Upper lobe of right lung (tissue), 1 donor: ENCODE measurements around the gene CDC42EP1. TPM values are rescaled to one million over a fixed set of nuclear protein-coding genes. Genes with fewer than 3 reads are reported as not detected.

Experiments
- ATAC-seq: fragments of 200-7000 bp; cut with Tn5 transposase; one replicate; pipeline ENCODE4 v1.9.1; 2020; ENCODE audit warnings: mild to moderate bottlenecking, moderate library complexity
- DNase-seq: peaks from one replicate; pipeline ENCODE4 v3.0.0-alpha.2; 2020
- H3K27ac ChIP-seq: fragments of 200-600 bp; one replicate; pipeline ENCODE4 v1.8.0; 2022
- H3K27me3 ChIP-seq: fragments of 200-600 bp; one replicate; pipeline ENCODE4 v1.8.0; 2022; ENCODE audit warnings: mild to moderate bottlenecking
- H3K36me3 ChIP-seq: fragments of 200-600 bp; one replicate; pipeline ENCODE4 v1.8.0; 2022
- H3K4me1 ChIP-seq: fragments of 200-600 bp; one replicate; pipeline ENCODE4 v1.8.0; 2022
- H3K4me3 ChIP-seq: fragments of 200-600 bp; one replicate; pipeline ENCODE4 v1.8.0; 2022; ENCODE audit warnings: mild to moderate bottlenecking
- H3K9me3 ChIP-seq: fragments of 200-600 bp; one replicate; pipeline ENCODE4 v1.8.0; 2022
- intact Hi-C: fragments of 100-400 bp; cut with DNase I; formaldehyde crosslinking; loops from one replicate; pipeline ENCODE4 v1.11.0; 2022
- total RNA-seq: library from RNA; stranded (reverse); fragmentation: NEBNext Ultra II Directional; extraction: Animal tissue kit (Norgen Biotek cat#: 25700); gene quantifications from one replicate; pipeline ENCODE4 v1.2.1, GENCODE V29; 2021
- TF ChIP-seq, protein P1 (sequence below): fragments of 200-600 bp; IDR thresholded peaks from one replicate; pipeline ENCODE4 v1.8.0; 2022; ENCODE audit warnings: antibody characterized with exemption
- donor health status: DM: no; HTN: yes; CAD: no; lungs with severe emphysema.

The CDC42EP1 gene
- total RNA-seq, 1 donor from 2014 or later: 73.9 TPM

- H3K9me3 ChIP-seq: no peaks in the 10 kb centered on the region
- DNase-seq (peak; percentile 79), ATAC-seq (peak; percentile 3)
- H3K36me3 ChIP-seq: peaks cover 33% of the 10 kb centered on the region
- peaks cover 83% of the 10 kb centered on the region for H3K4me1 ChIP-seq
- H3K27ac ChIP-seq: peak overlapping the region; percentile 70
- intact Hi-C loops: no loop called here
- no peaks in the 10 kb centered on the region for H3K27me3 ChIP-seq
- H3K4me3 ChIP-seq: no peak overlapping the region
- TF ChIP-seq, protein P1, sequence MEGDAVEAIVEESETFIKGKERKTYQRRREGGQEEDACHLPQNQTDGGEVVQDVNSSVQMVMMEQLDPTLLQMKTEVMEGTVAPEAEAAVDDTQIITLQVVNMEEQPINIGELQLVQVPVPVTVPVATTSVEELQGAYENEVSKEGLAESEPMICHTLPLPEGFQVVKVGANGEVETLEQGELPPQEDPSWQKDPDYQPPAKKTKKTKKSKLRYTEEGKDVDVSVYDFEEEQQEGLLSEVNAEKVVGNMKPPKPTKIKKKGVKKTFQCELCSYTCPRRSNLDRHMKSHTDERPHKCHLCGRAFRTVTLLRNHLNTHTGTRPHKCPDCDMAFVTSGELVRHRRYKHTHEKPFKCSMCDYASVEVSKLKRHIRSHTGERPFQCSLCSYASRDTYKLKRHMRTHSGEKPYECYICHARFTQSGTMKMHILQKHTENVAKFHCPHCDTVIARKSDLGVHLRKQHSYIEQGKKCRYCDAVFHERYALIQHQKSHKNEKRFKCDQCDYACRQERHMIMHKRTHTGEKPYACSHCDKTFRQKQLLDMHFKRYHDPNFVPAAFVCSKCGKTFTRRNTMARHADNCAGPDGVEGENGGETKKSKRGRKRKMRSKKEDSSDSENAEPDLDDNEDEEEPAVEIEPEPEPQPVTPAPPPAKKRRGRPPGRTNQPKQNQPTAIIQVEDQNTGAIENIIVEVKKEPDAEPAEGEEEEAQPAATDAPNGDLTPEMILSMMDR: no peak
Measured at GRCh38 chr22:37566329-37566837, 6.1 kb downstream of the CDC42EP1 start.

- DNase-seq (peak; percentile 95), ATAC-seq (peak; percentile 86)
- TF ChIP-seq, protein P1: peak; percentile 93
- H3K27me3 ChIP-seq: no peaks in the 10 kb centered on the region
- peaks cover 75% of the 10 kb centered on the region for H3K4me1 ChIP-seq
- H3K9me3 ChIP-seq: no peaks in the 10 kb centered on the region
- intact Hi-C loops: no loop called here
- peaks cover 33% of the 10 kb centered on the region for H3K36me3 ChIP-seq
- peak overlapping the region; percentile 70 for H3K27ac ChIP-seq
- no peak overlapping the region for H3K4me3 ChIP-seq
Measured at GRCh38 chr22:37566903-37567798, 6.9 kb downstream of the CDC42EP1 start.

DNA sequence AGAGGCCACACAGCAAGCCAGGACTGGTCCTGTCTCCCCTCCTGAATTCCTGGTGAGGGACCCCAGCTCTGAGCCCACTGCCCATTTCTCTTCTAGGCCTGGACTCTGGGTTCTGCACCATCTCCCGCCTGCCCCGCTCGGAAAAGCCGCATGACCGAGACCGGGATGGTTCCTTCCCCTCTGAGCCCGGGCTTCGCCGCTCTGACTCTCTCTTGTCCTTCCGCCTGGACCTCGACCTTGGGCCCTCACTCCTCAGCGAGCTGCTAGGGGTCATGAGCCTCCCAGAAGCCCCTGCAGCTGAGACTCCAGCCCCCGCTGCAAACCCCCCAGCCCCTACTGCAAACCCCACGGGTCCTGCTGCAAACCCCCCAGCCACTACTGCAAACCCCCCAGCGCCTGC is 7.7 kb downstream of the CDC42EP1 start:
- peaks cover 33% of the 10 kb centered on the region for H3K36me3 ChIP-seq
- H3K4me3 ChIP-seq: no peak overlapping the region
- DNase-seq: no peak
- TF ChIP-seq, protein P1: no peak
- no peak for ATAC-seq
- intact Hi-C loops: no loop called here
- H3K9me3 ChIP-seq: no peaks in the 10 kb centered on the region
- H3K4me1 ChIP-seq: peaks cover 67% of the 10 kb centered on the region
- H3K27ac ChIP-seq: peak overlapping the region; percentile 70
- H3K27me3 ChIP-seq: no peaks in the 10 kb centered on the region

- Histone ChIP-seq H3K4me1 (peaks cover 63% of the 10 kb centered on the region), H3K27me3 (no peaks in the 10 kb centered on the region), H3K36me3 (peaks cover 33% of the 10 kb centered on the region), H3K9me3 (no peaks in the 10 kb centered on the region), H3K4me3 (no peak overlapping the region), H3K27ac (peak overlapping the region; percentile 77)
- ATAC-seq: no peak
- TF ChIP-seq, protein P1: no peak
- no peak for DNase-seq
- intact Hi-C loops: no loop called here
Measured at GRCh38 chr22:37568448-37569008, 8.2 kb downstream of the CDC42EP1 start.

DNA sequence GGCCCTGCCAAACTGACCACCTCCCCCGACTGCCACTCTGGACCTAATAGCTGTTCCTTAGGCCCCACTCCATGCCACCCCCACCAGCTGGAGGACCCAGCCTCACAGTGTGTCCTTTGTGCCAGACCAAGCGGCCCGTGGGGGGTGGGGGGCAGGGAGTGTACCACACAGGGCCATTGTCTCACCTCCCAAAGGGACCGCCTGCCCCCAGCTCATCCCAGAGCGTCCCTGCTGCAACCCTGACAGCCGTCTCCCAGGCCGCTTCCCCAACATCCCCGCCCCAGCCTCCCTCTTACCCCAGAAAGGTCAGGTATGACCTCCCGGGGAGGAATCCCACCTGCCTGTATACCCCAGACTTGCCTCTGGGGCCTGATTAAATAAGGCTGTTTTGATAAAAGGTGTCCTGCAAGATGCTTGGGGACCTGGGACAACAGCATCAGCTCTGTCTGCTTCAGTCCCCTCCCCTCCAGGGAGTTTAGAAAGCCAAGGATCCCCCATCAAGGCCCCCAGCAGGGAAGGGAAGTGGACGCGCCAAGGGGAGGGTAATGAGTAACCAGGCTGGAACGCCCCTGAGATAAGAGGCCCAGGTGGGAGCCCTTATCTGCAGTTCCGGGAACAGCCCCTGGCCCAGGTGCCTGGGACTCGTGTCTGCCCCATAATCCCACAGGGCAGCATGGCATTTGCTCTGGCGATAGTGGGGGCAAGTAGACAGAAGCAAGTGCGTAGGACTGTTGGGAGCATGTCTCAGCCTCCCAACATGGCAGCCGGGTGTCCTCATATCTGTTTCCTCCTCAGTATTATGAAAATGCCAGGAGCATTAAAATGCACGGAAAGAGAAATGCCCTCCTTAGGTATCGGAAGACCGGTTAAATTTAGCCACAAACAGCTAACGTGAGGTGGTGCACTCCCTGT is 9.0 kb downstream of the CDC42EP1 start:
- DNase-seq (peak; percentile 87), ATAC-seq (peak; percentile 68)
- Histone ChIP-seq H3K36me3 (peaks cover 33% of the 10 kb centered on the region), H3K9me3 (no peaks in the 10 kb centered on the region), H3K27me3 (no peaks in the 10 kb centered on the region), H3K4me3 (no peak overlapping the region), H3K4me1 (peaks cover 56% of the 10 kb centered on the region), H3K27ac (peak overlapping the region; percentile 77)
- TF ChIP-seq, protein P1: no peak
- intact Hi-C loops: no loop called here
